ENCODE measurements around the gene LDLRAD3.

The LDLRAD3 gene

GRCh38 chr11:36109850-36110606, 166.2 kb downstream of the LDLRAD3 start:
- Histone ChIP-seq H3K9me3 (ENCODE audit: control insufficient read depth, low read length) (no peaks in the 10 kb centered on the region), H3K9ac (no peak overlapping the region), H3K4me1 (no peaks in the 10 kb centered on the region), H3K4me3 (ENCODE audit: low read depth, low read length) (no peak overlapping the region), H2AFZ (no peak overlapping the region), H3K4me2 (ENCODE audit: low read length) (no peak overlapping the region), H3K79me2 (no peaks in the 10 kb centered on the region), H3K36me3 (ENCODE audit: control insufficient read depth, insufficient read depth, low read length) (no peaks in the 10 kb centered on the region), H3K27ac (no peak overlapping the region), H3K27me3 (ENCODE audit: control insufficient read depth, insufficient read depth, low read length) (no peaks in the 10 kb centered on the region)
- no peak for TF ChIP-seq CTCF (IDR thresholded peaks at IDR 0.05)

- no peaks in the 10 kb centered on the region for H3K79me2 ChIP-seq
- no peak overlapping the region for H3K4me3 ChIP-seq (ENCODE audit: low read depth, low read length)
- no peak for TF ChIP-seq CTCF (IDR thresholded peaks at IDR 0.05)
- H3K27ac ChIP-seq = no peak overlapping the region
- no peak overlapping the region for H3K9ac ChIP-seq
- H3K27me3 ChIP-seq (ENCODE audit: control insufficient read depth, insufficient read depth, low read length) = no peaks in the 10 kb centered on the region
- no peak overlapping the region for H3K4me2 ChIP-seq (ENCODE audit: low read length)
- no peak overlapping the region for H2AFZ ChIP-seq
- H3K36me3 ChIP-seq (ENCODE audit: control insufficient read depth, insufficient read depth, low read length) = no peaks in the 10 kb centered on the region
- H3K9me3 ChIP-seq (ENCODE audit: control insufficient read depth, low read length) = no peaks in the 10 kb centered on the region
- H3K4me1 ChIP-seq = no peaks in the 10 kb centered on the region
Observed at GRCh38 chr11:36110668-36111410, 167.0 kb downstream of the LDLRAD3 start.

GRCh38 chr11:36114095-36114494, 170.2 kb downstream of the LDLRAD3 start:
- Histone ChIP-seq H3K27me3 (ENCODE audit: control insufficient read depth, insufficient read depth, low read length) (no peaks in the 10 kb centered on the region), H3K36me3 (ENCODE audit: control insufficient read depth, insufficient read depth, low read length) (no peaks in the 10 kb centered on the region), H3K4me3 (ENCODE audit: low read depth, low read length) (no peak overlapping the region), H3K27ac (no peak overlapping the region), H3K4me1 (no peaks in the 10 kb centered on the region), H3K9me3 (ENCODE audit: control insufficient read depth, low read length) (no peaks in the 10 kb centered on the region), H2AFZ (no peak overlapping the region), H3K9ac (no peak overlapping the region), H3K4me2 (ENCODE audit: low read length) (no peak overlapping the region), H3K79me2 (no peaks in the 10 kb centered on the region)
- no peak for TF ChIP-seq CTCF (IDR thresholded peaks at IDR 0.05)

- H3K27me3 ChIP-seq (ENCODE audit: control insufficient read depth, insufficient read depth, low read length) = no peaks in the 10 kb centered on the region
- H3K9ac ChIP-seq = no peak overlapping the region
- no peak overlapping the region for H3K4me2 ChIP-seq (ENCODE audit: low read length)
- TF ChIP-seq CTCF (IDR thresholded peaks at IDR 0.05) = no peak
- no peaks in the 10 kb centered on the region for H3K79me2 ChIP-seq
- H3K4me1 ChIP-seq = no peaks in the 10 kb centered on the region
- no peak overlapping the region for H3K4me3 ChIP-seq (ENCODE audit: low read depth, low read length)
- H3K9me3 ChIP-seq (ENCODE audit: control insufficient read depth, low read length) = no peaks in the 10 kb centered on the region
- no peaks in the 10 kb centered on the region for H3K36me3 ChIP-seq (ENCODE audit: control insufficient read depth, insufficient read depth, low read length)
- H2AFZ ChIP-seq = no peak overlapping the region
- no peak overlapping the region for H3K27ac ChIP-seq
Observed at GRCh38 chr11:36115378-36115801, 171.5 kb downstream of the LDLRAD3 start.
